ENCODE data around the gene SAMD15.

- no peak for TF ChIP-seq CTCF (IDR thresholded peaks at IDR 0.05; ENCODE audit: low read length)
- no peak for TF ChIP-seq EZH2 (IDR thresholded peaks at IDR 0.05; ENCODE audit: borderline replicate concordance, low read length)
These were observed 1.5 kb downstream of the SAMD15 start for GRCh38 chr14:77378701-77379100.
